ENCODE measurements around the gene C11orf24.
"Not testable (repeated sequence)": the region's sequence is repeated elsewhere in the genome, so short reads cannot be mapped to it uniquely, and the experiment has no call there.

The C11orf24 gene

DNA sequence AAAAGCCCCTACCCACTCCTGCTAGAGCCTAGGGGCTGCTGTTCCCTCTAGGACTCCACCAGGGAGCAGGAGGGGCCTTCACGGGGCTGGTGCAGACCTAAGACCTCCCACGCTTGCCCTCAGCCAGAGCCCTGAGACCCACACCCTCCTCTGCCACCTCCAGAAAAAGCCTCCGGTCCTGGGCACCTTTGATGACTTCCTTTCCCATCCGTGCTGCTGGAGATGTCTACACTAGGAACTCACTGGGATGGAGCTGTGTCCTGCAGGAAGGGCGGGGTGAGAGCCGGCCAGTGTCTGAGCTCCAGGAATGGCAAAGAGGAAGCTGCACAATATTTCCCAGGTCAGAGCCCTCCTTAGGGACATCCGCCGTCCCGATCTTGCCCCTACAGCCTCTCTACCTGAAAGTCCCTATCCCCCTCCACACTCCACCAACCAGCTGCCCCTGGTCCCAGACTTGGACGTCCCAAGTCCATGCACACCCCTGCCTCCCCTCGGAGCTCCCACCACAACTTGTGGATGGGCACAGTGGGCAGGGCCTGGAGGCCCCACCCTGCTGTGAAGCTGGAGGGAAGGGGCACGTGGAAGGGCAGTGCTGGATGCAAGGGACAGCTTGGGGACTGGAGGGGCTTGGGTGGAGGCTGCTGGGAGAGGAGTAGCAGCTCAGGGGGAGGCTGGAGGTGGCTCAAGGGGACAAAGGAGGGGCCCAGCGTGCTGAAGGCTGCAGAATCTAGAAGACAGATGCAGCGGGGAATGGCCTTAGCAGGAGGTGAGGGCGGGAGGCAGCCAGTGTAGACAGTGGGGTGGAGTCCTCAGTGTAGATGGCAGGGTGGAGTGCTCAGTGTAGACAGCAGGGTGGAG, 27.1 kb upstream of the C11orf24 start:
- DNase-seq: no peak

DNA sequence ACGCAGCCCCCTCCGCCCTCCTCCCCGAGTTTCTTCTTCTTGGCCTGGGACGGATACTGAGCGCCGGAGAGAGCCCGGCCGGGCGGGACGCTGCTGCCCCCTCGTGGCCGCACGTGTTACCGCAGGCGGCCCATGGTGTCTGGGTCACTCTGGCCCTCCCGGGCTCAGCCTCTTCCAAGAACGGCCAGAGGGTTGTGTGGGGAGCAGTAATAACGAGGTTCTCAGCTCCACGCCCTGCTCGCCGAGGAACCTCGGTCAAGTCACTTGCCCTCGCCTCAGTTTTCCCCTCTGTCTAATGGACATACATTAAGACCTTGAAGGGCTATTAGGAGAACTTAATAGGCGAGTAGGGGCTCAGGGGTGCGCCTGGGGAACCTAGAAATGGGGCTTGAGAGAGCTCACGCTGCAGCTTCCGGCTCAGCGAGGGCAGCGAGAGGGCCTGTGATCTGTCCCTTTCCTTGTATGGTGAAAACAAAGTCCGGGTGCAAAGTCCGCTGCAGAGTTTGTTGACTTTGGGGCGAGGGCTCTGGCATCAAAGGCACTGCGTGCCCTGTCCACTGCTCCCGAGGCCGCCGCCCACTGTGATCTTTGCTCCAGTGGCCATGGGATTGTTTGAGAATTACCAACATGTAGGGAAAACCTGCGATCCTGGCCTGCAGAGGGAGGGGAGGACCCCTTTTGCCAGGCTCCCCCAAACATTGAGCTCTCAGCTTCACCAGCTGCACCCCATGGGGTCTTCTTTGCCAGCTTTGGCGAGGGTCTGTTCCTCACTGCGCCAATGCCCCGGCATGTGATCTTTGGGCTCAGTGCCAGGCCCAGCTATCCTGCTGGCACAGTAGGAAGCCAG, 26.3 kb upstream of the C11orf24 start:
- peak; percentile 47 for DNase-seq

DNA sequence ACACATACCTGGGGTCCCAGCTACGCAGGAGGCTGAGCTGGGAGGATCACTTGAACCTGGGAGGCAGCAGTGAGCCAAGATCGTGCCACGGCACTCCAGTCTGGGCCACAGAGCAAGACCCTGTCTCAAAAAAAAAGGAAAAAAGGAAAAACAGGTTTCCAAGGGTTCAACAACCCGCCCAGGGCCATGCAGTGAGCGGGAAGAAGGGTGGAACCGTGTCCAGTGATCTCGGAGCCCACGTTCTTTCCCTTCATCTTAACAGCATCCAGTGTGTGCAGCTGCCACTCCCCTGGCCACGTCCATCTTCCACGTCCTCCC, 25.7 kb upstream of the C11orf24 start:
- DNase-seq: no peak

DNA sequence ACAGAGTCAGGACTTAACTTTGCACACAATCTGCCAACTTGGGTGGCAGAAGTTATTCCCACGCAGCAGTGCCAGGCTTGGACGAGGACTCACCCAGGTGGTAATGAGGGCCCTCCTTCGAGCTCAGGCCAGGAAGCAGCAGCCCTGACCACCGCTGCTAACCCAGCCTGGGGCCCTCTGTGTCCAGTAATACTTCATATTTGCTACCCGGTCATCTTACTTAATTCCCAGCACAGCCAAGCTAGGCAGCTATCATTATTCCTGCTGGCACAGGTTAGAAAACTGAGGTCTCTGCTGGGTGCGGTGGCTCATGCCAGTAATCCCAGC, 25.2 kb upstream of the C11orf24 start:
- DNase-seq: no peak

DNA sequence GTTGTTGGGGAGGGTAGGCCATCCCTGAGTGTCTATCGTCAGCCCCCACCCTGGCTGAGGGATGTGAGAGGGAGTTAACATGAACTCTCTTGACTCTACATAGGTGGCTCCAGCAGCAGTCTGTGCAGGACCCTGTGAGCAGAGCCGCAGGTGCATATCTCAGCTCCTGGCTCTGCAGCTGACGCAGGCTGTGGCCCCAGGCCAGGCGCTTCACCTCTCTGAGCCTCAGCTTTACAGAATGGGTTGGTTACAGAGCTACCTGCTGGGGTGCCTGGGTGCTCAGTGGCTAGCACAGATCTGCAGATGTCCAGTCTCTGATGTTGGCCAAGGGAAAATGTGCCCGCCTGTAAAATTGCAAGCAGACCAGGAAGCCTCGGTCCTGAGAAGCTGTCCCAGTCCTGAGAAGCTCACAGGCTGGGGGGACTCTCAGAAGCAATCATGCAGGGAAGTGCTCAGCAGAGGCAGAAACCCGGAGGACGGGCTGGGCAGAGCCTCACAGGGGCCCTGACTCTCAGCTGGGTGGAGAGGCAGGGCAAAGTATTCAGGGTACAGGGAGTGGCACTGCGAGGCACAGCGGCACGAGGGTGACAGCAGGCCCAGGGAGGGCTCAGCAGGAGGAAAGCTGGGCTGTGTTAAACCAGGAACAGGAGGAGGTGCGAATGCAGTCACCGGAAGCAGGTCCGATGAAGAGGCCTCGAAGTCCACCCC, 24.7 kb upstream of the C11orf24 start:
- DNase-seq: no peak

DNA sequence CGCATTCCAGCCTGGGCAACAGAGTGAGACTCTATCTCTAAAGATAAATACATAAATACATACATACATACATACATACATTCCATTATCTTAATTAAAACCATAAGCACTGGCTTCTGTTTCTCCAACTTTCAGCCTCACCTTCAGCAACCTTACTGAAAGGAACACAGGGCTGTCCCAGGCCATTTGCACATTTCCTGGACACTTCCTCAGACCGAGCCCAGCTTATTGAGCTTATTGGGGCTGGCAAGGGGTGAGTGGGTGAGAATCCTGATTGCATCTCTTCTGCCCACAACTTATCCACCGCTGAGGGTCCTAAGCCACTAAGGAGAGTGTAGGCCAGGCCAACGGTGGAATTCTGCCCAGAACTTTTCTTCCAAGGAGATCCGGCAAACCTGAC, 24.2 kb upstream of the C11orf24 start:
- no peak for DNase-seq

DNA sequence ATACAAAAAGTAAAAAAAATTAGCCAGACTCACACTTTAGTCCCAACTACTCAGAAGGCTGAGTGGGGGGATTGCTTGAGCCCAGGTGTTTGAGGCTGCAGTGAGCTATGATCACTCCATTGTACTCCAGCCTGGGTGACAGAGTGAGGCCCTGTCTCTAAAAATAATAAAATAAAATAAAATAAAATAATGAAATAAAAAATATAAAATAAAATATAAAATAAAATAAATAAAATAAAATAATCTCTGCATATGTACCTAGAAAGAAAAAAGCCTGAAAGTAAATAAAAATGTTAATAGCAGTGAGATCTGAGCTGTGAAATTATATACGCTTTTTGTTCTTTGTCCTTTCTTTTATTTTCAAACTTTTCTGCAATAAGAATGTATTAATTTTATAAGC, 23.5 kb upstream of the C11orf24 start:
- no peak for DNase-seq

DNA sequence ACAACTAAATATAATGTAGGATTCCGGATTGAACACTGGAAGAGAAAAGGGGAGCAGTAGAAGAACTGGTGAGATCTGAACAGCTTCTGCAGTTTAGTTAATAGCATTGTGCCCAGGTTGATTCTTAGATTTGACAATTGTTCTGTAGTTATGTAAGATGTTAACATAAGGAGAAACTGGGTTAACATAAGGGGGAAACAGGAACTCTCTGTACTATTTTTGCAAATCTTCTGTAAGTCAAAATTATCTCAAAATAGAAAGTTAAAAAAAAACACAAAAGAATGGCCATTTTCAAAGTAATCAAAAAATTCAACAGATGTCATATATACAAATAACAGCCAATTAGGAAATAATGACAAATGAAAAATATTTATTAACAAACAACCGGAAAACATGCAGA, 21.9 kb upstream of the C11orf24 start:
- DNase-seq: no peak

DNA sequence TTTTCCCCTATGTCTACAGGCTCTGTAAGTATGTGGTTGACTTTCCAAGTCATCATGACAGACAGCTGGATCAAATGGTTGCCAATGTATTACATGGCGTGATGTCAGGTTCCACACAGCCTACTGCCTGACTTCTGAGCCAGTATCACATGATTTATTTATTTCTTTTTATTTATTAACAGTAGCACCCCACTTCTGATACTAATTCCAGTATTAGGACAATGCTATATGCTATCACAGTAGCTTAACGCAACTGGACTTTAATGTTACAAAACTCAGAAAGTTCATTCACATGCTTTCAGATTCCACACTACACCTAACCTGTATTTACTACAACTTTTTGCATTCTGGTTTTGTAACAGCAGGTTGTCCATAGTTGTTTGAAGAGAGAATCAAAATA, 17.7 kb upstream of the C11orf24 start:
- DNase-seq: no peak

DNA sequence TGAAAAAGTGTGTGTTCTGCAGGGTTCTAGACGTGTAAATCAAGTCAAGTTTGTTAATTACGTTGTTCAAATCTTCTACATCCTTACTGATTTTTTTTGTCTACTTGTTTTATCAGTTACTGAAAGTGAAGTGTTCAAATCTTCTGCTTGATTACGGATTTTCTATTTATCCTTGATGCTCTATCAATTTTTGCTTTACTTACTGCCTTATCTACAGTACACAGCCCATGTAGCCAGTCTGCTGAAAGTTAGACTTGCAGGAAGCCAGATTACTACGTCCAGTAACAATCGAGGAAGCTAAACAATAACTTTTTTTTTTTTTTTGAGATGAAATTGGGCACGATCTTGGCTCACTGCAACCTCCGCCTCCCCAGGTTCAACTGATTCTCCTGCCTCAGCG, 15.6 kb upstream of the C11orf24 start:
- no peak for DNase-seq

DNA sequence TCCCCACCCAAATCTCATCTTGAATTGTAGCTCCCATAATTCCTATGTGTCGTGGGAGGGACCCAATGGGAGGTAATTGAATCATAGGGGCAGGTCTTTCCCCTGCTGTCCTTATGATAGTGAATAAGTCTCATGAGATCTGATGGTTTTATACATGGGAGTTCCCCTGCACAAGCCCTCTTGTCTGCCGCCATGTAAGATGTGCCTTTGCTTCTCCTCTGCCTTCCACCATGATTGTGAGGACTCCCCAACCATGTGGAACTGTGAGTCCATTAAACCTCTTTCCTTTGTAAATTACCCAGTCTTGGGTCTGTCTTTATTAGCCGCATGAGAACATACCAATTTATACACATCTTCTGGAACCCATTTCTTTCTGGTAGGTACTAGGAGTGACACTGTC, 12.8 kb upstream of the C11orf24 start:
- not testable (repeated sequence) for DNase-seq

DNA sequence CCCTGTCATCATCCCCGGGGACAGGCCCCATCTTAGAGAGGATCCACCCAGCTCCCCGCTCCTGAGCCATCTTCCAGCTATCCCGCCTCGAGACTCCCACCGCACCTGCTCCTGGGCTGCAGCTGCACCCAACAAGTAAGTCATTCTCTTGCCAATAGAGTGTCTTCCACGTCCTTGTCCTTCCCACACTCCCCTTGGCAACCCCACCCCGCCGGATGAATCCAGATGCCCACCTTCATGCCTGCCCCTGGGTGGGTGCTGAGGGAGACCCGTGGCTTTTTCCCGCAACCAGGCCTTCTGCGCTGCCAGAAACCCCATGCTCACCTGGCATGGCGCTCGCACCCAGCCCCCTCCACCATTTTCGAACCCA, 11.1 kb upstream of the C11orf24 start:
- DNase-seq: no peak

DNA sequence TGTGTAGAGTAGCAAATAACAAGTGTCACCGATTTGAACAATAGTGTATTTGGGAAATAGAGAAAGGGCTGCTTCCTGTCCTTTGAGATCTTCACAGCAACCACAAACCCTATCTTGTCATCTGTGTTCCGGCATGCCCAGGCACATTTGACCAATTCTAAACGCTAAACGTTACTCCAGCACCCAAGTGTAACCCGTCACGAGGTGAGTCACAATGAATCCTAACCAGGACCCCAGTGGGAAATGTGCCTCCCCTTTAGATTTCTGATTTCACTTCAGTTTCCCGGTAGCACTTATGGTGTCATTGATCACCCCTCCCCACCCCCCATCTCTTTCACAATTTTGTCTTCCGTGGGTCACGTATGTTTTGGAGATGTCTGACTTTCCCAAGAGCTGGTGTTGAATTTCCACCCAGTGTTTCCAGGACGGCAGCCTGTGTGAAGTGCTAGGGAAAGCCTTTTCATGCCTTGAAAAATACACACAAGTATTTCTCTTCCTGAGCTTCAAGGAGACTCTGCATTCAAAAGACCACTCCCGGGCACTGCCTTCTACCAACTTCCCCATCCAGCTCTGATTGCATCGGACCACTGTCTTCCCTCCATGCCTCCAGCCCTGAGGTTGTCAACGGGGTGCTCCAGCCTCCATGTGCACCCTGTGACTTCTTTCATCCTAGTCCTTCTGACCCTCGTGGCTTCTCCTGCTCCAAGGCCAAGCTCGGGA, 10.5 kb upstream of the C11orf24 start:
- DNase-seq: no peak

DNA sequence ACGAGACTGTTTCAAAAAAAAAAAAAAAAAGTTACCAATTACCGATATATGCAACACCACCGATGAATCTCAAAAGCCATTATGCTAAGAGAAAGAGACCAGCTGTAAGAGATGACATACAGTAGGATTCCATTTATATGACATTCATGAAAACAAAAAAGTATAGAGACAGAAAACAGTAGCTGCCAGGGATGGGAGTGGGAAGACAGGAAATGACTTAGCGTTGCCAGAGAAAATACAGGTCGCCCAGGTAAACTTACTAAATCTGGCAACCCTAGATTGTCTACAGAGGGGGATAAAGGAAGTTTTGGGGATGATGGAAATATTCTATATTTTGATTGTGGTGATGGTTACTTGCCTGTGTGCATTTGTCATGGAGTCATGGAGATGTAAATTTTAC, 7.9 kb upstream of the C11orf24 start:
- DNase-seq: no peak

DNA sequence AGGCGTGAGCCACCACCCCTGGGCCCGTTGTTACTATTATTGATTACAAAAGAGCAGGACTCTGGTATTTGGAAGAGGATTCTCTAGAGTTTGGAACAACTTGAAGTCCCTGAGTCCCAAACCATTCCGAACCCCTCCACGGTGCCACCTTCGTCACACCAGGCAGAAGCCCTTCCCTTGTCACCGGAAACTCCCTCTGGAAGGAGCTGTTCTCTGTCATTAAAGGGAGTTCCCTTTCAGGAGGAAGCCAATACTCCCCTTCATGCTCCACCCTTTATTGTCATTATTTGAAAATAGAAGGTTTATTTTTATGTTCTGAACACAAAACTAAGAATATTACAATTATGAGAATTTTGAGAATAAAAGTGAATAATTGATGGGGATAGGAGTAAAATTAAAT, 5.1 kb upstream of the C11orf24 start:
- no peak for DNase-seq

DNA sequence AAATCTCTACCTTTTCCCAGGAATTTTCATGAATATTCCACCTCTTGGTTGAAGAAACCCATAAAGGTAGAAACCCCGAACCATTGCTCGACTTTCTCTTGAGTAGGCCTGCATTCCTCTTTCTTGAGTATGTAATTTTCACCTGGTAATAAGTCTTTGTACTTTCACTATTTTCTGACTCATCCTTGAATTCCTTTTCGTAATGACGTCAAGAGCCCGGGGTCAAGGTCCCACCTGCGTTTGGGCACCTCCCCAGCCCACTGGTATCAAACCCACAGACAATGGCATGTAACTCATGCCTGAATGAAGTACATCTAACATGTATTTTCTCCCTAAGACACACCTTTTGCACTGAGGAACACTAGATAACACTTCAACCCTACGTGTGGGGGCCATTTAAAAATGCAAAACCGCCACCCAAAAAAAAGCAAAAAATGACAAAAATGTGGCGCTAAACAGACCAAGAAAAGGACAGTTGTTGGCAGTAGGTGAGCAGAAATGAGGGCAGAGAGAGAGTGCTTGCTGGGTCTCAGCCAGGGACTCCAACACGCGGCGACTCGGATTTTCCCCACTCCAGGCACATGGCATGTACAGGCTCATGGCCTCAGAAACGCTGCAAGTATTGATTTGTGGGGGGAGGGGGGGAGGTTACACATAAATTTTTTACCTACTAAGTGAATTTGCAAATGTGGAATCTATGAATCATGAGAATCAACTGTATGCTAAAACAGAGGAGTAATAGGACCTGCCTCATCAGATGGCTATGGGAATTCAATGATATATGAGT, 4.1 kb upstream of the C11orf24 start:
- DNase-seq: no peak

DNA sequence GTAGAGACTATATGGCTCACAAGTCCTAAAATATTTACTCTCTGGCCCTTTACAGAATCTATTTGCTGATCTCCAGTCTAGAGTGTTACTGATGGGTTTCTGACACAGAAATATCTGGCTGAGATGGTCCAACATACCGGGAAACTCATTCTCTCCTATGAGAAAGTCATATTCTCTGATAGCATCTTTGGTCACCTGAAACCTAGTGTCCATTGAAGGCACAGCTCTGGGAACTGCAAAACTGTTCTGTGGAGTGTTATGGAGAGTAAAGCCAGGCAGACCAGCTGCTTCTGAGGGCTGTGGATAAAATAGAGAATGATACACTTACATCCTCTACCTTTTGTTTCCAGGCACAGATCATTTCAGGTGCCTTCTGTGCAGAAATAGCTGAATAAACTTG, 2.5 kb upstream of the C11orf24 start:
- DNase-seq: no peak

DNA sequence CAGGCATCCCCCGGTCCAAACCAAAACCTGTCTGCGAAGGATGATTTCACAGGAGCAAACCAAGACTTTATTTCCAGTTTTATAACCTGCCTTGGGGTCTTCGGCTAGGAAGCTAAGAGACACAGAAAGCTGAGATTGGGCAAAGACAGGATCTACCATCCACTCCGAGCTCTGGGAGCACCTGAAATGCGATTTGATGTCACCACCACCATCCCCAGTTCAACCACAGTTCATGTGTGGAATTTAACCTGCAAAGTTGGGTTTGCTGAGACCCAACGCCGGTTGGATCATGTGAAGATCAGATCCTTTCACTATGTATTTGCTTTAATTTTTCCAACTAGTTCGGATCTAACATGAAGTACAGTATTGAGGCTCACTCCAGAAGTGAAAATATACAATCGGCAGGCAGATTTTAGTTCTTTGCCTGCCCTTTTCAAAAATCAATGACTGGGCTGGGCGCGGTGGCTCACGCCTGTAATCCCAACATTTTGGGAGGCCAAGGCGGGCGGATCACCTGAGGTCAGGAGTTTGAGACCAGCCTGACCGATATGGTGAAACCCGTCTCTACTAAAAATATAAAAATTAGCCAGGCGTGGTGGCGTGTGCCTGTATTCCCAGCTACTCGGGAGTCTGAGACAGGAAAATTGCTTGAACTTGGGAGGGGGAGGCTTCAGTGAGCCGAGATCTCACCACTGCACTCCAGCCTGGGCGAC, 1.4 kb upstream of the C11orf24 start:
- DNase-seq: no peak

DNA sequence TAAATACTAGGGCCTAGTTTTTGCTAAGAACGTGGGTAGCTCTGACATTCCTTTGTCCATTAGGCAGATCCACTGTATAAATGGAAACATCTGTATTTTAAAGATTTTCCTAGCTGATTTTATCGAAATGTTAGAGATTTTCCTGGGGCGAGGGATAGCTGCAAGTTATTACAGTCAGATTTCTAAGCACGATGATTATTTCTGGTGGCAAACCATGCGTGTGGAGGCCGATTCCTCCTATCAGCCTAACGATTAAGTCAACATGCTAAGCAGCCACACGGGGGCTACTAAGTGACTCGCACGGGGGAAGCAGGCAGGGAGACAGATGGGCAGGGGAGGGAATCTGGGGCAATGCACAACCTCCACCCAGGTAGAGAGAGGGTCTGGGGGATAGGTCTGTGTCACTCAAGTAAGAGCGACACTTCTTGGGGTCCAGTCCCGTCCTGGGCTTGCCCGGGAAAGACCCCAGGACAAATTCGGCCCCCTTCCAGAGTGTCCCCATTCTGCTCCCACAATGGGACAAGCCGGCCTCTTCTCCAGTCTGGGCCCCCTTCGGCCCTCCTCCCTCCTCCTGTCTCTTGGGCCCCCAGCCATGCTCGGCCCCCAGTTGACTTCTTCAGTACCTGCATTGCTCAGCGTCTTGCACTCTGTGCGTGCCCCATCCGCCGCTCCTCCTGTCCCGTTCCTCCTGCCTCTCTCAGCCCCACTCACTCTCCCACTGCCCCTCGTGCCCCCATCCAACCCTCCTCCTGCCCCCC, 571 bp downstream of the C11orf24 start:
- DNase-seq: peak; percentile 81

DNA sequence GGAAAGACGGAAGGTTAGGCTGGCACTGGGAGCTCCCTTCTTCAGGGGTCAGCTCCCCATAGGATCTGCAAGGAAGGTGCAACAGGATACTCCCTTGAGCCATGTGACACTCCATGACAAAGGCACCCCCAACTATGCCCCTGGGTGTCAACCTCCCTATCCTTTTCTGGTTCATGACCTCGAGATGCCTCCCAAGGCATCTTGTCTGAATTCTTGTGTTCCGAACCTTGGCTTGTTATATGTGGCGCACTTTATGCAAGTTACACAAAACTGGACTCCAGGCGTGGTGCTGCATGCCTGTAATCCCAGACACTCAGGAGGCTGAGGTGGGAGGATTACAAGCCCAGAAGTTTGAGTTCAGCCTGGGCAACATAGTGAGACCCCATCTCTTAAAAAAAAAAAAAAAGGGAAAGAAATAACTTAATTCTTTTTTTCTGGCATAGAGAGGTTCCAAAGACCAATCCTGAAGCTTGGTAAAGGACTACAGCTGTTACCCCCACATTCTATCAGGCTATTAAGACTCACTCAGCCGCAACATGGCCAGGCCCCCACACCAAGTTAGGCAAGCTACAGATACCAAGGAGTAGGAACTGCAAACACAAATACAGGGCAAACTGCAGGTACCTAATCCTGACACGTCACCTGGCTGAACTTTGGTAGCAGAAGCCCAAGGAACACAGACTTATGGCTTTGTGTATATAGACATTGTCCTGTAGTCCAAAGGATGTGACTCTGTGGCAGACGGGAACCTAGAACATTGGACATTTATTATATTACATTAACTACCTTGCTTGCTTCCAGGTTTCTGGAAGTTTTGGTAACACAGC, 1.4 kb downstream of the C11orf24 start:
- no peak for DNase-seq

Measured in fibroblast of skin of right quadriceps (primary cell).